ENCODE results near the gene C3orf20. TPM values are rescaled to one million over a fixed set of nuclear protein-coding genes. Genes with fewer than 3 reads are reported as not detected.

The C3orf20 gene
- not detected in 2 replicates for total RNA-seq (2014; rRNA removed; shearing (Covaris generic))

GRCh38 chr3:14674841-14675240 lies at the start of gene C3orf20:
C3orf20 (plus strand) TSS chr3:14675141; CDS start chr3:14682714, 7,573 bp downstream.
- DNase-seq (ENCODE audit: low spot score), result no peak

- DNase-seq (ENCODE audit: low spot score), result no peak
These were observed 49.5 kb upstream of the C3orf20 start for GRCh38 chr3:14625443-14625842.

GRCh38 chr3:14627815-14628214 lies 47.1 kb upstream of the C3orf20 start:
- no peak for DNase-seq (ENCODE audit: low spot score)

DNA sequence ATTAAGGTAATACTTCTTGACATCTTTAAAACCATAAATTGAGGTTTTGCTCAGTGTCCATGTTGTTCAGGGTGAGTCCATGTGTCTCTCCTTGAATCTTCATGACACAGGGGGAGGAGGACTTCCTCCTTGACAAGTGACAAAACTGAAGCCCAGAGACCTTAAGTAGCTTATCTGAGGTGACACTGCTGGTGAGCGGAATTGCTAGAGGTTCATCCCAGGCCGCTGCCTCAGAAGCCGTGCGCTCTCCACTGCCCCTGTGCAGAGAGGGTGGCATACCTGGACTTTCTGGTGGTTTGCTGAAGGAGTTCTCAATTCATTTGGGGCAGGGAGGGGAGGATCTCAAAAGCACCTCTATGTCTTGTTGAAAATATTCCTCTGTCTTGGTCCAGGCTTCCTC lies 46.5 kb upstream of the C3orf20 start:
- DNase-seq (ENCODE audit: low spot score), result no peak

GRCh38 chr3:14630404-14631100 lies 44.4 kb upstream of the C3orf20 start:
- DNase-seq (ENCODE audit: low spot score), result no peak

DNA sequence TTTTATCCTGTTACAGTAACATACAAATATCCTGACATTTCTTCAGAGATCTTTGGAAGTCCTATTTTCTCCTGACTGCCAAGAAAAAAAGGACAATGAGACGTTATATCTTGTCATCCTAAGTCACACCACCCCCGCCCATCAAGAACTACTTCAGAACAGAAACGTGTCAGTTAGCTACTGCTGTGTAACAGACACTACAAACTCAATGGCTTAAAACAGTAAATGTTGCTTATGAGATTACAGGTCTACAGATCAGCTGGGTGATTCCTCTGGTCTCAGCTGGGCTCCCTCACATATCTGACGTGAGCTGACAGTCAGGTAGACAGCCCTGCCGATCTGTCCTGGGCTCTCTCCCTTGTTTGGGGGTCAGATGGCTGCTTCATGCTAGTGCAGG lies 43.8 kb upstream of the C3orf20 start:
- no peak for DNase-seq (ENCODE audit: low spot score)

DNA sequence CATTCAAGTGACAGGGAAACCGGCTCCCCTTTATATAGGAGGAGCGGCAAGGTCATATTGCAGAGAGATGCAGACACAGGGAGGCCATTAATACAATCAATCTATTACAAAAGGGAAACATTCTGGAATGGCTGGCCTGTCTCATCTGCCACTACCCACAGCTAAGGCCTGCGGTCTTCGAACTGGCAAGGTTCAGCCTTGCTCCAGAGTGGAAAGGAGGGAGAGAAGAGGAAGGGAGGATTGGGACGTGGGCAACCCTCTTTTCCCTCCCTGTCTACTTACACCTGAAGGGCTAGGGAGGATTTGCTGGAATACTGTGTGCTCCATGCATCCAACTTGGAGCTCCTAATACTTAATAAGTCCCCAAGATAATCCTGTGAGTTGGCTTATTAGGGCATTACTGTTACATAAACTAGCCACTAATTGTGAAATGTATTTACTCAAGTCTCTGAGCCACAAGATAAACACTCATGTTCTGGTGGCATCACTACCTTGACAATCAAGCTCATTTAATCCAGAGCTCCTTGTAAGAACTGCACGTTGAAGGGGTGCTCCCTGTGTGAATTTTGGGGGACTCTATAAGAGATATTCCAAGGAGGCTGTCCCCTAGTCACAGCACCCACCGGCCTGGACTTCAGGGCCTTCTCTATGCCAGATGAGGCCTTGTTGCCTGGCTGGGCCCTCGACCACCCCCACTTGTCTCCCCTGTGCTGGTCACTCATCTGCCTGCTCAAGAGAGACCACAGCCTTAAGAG lies 43.1 kb upstream of the C3orf20 start:
- DNase-seq (ENCODE audit: low spot score), result no peak

DNA sequence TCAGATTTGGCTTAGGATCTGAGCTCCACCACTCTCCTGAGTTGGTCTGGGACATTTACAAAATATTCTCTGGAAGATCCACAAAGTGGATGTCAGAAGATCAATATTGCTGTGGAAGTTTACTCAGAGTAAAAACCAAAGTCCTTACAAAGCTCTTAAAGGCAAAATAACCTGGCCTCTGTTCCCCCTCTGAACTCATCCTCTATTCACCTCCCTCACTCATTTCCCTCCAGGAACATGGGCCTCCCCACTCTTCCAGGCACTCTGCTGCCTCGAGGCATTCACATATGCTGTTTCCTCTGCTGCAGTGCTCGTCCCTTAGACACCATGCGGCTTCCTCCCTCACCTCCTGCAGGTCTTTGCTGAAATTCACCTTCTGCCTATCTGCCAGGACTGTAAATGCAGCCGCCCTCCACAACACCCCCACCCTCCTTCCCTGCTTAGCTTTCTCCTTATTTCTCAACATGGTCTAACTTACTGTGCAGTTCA lies 42.5 kb upstream of the C3orf20 start:
- no peak for DNase-seq (ENCODE audit: low spot score)

GRCh38 chr3:14633417-14633816 lies 41.5 kb upstream of the C3orf20 start:
- no peak for DNase-seq (ENCODE audit: low spot score)

- peak; percentile 55 for DNase-seq (ENCODE audit: low spot score)
These were observed 41.0 kb upstream of the C3orf20 start for GRCh38 chr3:14633819-14634424.

GRCh38 chr3:14634763-14635400 lies 40.1 kb upstream of the C3orf20 start:
- DNase-seq (ENCODE audit: low spot score), result no peak

- DNase-seq (ENCODE audit: low spot score), result no peak
These were observed 38.3 kb upstream of the C3orf20 start for GRCh38 chr3:14636496-14637087.

DNA sequence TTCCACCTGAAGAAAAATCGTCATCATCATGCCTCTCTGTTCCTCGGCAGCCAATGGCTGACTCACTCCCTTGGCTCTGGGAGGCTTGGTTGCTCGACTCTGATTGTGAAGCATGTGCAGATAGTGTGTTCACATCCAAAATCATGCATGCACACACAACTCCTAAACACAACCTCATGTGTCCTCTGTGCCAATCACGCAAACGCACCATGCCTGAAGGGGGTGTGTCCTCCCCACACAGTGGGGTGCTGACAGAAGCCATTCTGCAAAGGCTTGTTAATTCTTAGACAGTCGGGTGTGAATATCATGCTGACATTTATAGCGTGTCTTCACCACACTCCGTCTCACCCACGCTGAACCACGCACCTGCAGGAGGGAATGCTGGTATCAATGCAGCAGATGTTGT lies 34.8 kb upstream of the C3orf20 start:
- DNase-seq (ENCODE audit: low spot score), result no peak

- no peak for DNase-seq (ENCODE audit: low spot score)
These were observed 34.2 kb upstream of the C3orf20 start for GRCh38 chr3:14640734-14641133.

DNA sequence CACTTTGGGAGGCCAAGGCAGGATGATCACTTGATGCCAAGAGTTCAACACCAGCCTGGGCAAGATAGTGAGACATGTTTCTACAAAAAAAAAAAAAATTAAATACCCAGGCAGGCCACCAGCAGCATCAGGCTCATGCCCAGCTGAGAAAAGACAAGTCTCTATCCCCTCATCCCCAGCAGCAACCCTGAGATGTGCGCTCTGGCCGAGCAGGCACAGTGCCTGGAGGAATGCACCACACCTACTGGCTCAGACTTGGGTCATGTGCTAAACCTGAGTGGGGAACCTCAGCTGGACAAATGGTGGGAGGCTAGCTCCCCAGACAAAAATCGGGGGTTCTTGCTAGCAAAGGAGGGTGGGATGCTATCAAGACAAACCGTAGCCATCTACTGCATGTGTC lies 33.6 kb upstream of the C3orf20 start:
- no peak for DNase-seq (ENCODE audit: low spot score)

GRCh38 chr3:14645453-14645852 lies 29.5 kb upstream of the C3orf20 start:
- DNase-seq (ENCODE audit: low spot score), result no peak

DNA sequence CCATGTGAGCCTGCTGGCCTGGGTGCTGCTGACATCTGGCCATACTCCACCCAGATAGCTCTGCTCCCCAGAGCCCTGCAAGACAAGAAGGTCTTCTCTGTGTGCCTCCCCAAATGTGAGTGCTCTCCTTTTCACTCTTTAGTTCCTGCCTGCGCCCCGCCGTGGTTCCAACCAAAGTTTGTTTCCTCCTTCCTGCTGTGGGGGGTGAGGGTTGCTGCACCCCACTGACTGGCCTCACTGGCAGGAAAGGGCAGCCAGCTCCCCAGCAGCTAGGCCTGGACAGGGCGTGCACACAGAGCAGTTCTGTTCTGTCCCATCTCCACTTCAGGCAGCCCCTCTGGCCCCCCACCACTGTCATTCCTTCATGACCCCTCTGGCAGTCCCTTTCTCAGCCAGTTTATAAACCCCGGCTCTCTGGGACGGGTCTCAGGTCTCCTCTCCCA lies 28.8 kb upstream of the C3orf20 start:
- no peak for DNase-seq (ENCODE audit: low spot score)

GRCh38 chr3:14646589-14647413 lies 28.1 kb upstream of the C3orf20 start:
- DNase-seq (ENCODE audit: low spot score), result no peak

DNA sequence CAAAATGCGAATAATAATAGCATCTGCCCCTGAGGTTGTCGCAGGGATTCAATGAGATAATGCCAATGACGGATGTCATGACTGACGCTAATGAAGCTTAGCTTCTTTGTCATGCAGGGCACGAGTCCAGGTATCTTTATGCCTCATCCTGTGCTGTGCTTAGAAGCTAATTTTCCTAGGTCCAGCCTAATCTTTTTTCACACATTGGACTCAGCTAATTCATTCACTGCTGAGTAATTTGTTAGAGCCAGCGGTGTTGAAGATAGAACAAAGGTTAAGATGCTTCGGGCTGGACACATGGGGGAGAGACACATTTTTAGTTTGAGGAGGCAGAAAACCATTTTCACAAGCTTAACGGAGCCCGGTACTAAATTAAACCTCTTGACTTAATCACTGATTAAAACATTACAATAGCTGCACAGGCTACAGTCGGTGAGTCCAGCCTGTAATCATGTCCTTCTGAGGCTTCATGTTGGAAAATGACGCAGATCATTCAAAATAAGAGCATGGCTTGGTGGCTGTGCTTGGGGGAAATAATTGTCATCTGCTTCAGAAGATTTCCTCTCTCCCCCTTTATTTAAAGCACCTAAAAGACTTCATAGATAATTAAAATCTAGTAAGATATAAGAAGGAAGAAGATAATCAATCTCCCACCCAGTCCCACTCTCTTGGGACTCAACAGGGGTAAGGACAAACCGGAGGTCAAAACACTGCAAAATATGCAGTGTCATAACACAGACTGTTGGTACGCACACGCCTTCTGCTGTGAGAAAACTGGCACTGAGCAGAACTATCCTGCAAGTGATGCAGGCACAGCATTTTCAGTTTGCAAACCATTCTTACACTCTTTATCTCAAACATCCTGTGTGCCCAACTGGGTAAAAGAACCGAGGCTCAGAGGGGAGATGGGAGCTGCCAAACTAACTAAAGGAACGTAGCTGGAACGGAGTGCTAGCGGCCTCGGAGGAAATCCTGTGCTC lies 26.7 kb upstream of the C3orf20 start:
- DNase-seq (ENCODE audit: low spot score), result no peak
